HG03558 (cell line): Measurements from ENCODE around the gene CEP44.
A peak's percentile ranks its signal among the peaks of the same experiment; 100 is the strongest.
"Not testable (repeated sequence)": the region's sequence is repeated elsewhere in the genome, so short reads cannot be mapped to it uniquely, and the experiment has no call there.

Experiments used
- ATAC-seq: cut with Tn5 transposase; IDR thresholded peaks from one replicate; pipeline ENCODE4 v1.9.1; 2021; ENCODE audit warnings: moderate number of reproducible peaks; ENCODE audit not compliant: unreplicated experiment; ENCODE audit errors: extremely low read depth

Gene CEP44

GRCh38 chr4:174277433-174277832, 6.3 kb upstream of the CEP44 start:
- no peak for ATAC-seq

GRCh38 chr4:174278467-174278866, 5.2 kb upstream of the CEP44 start:
- ATAC-seq: no peak

- ATAC-seq: no peak
Measured at GRCh38 chr4:174279433-174280155, 4.1 kb upstream of the CEP44 start.

- ATAC-seq: no peak
Measured at GRCh38 chr4:174281182-174281737, 2.5 kb upstream of the CEP44 start.

GRCh38 chr4:174281901-174282300, 1.8 kb upstream of the CEP44 start:
- no peak for ATAC-seq

GRCh38 chr4:174282836-174283506, 740 bp upstream of the CEP44 start:
- peak; percentile 100 for ATAC-seq

- no peak for ATAC-seq
Measured at GRCh38 chr4:174284487-174284886, 776 bp downstream of the CEP44 start.

GRCh38 chr4:174286870-174287269, 3.2 kb downstream of the CEP44 start:
- no peak for ATAC-seq

GRCh38 chr4:174292473-174292872, 8.8 kb downstream of the CEP44 start:
- ATAC-seq: no peak

- ATAC-seq: not testable (repeated sequence)
Measured at GRCh38 chr4:174294641-174295040, 10.9 kb downstream of the CEP44 start.

GRCh38 chr4:174295142-174295541, 11.4 kb downstream of the CEP44 start:
- not testable (repeated sequence) for ATAC-seq

GRCh38 chr4:174303687-174304086, 20.0 kb downstream of the CEP44 start:
- no peak for ATAC-seq

- no peak for ATAC-seq
Measured at GRCh38 chr4:174304664-174305063, 21.0 kb downstream of the CEP44 start.

- ATAC-seq: no peak
Measured at GRCh38 chr4:174305961-174306360, 22.2 kb downstream of the CEP44 start.

- ATAC-seq: no peak
Measured at GRCh38 chr4:174307694-174308093, 24.0 kb downstream of the CEP44 start.

- ATAC-seq: no peak
Measured at GRCh38 chr4:174312993-174313392, 29.3 kb downstream of the CEP44 start.

GRCh38 chr4:174314274-174314673, 30.6 kb downstream of the CEP44 start:
- no peak for ATAC-seq

GRCh38 chr4:174314770-174315169, 31.1 kb downstream of the CEP44 start:
- no peak for ATAC-seq

GRCh38 chr4:174316546-174316945, 32.8 kb downstream of the CEP44 start:
- no peak for ATAC-seq

GRCh38 chr4:174316954-174317353, 33.2 kb downstream of the CEP44 start:
- ATAC-seq: no peak

GRCh38 chr4:174317531-174317930, 33.8 kb downstream of the CEP44 start:
- no peak for ATAC-seq
